K562 (cell line): ENCODE data around the gene HS3ST4. TPM values are rescaled to one million over a fixed set of nuclear protein-coding genes. Genes with fewer than 3 reads are reported as not detected.

ENCODE experiments used
- ATAC-seq: fragments of 200-7000 bp; cut with Tn5 transposase; 3 replicates; pipeline ENCODE4 v1.9.1; 2020; ENCODE audit warnings: moderate library complexity
- BruUV-seq: library from RNA; stranded (reverse); fragments of 400-500 nt; replicated peaks from 2 replicates; lab custom pipeline; 2021; lab: Mats Ljungman, UMichigan
- CTCF ChIA-PET: fragments of 300-600 bp; formaldehyde crosslinking; extraction: SDS; loops from one replicate; lab custom pipeline; 2021; ENCODE audit warnings: low intra/inter-chr PET ratio; lab: Yijun Ruan, JAX
- POLR2A ChIA-PET: fragments of 300-600, 350-650 bp; sonication (Branson Sonifier 250); formaldehyde crosslinking; extraction: SDS; loops from one replicate; lab custom pipeline; 2021; ENCODE audit warnings: antibody characterized with exemption, inconsistent platforms; lab: Yijun Ruan, JAX
- DNase-seq, 4 experiments: peaks; one replicate each; pipeline versions ENCODE4 v3.0.0 to v3.0.0-alpha.2; 2011 to 2018; ENCODE audit warnings: low spot score in 3 of 4, mixed read lengths in 3 of 4; ENCODE audit errors: extremely low read depth in 1 of 4
- FAIRE-seq: peaks from 2 replicates; lab custom pipeline; 2011; peaks lifted over from hg19 to GRCh38; lab: Jason Lieb, UNC
- H2AFZ ChIP-seq: 2 replicates; pipeline ENCODE4 v1.6.0; 2011; ENCODE audit warnings: low read depth, low read length, control low read depth, inconsistent platforms
- H3K27ac ChIP-seq: fragments of 200-600 bp; 3 replicates; pipeline ENCODE4 v1.8.0; 2011; ENCODE audit warnings: low read depth, mild to moderate bottlenecking, control low read depth, inconsistent platforms, low read length, moderate library complexity, mixed read lengths; ENCODE audit errors: extremely low read depth
- H3K27me3 ChIP-seq, 2 experiments: fragments of 300-600 bp in 1 of 2; 2 replicates in 1 of 2; 3 replicates in 1 of 2; pipeline versions ENCODE4 v1.6.0 to v1.8.0; 2011; ENCODE audit warnings: inconsistent platforms in 2 of 2, low read length in 2 of 2, mild to moderate bottlenecking in 1 of 2, mixed read lengths in 1 of 2, moderate library complexity in 1 of 2; ENCODE audit not compliant: control insufficient read depth in 2 of 2, insufficient read depth in 2 of 2
- H3K36me3 ChIP-seq: fragments of 300-600 bp; 3 replicates; pipeline ENCODE4 v1.8.0; 2011; ENCODE audit warnings: mild to moderate bottlenecking, low read length, inconsistent platforms; ENCODE audit not compliant: control insufficient read depth, insufficient read depth
- H3K4me1 ChIP-seq, 2 experiments: fragments of 200-600 bp in 1 of 2; replicated peaks in 1 of 2; 2 replicates in 1 of 2; 3 replicates in 1 of 2; pipeline versions ENCODE4 v1.5.1 to v1.8.0; 2011; ENCODE audit warnings: inconsistent platforms in 2 of 2, low read length in 2 of 2, mild to moderate bottlenecking in 1 of 2, mixed read lengths in 1 of 2, moderate library complexity in 1 of 2; ENCODE audit not compliant: control insufficient read depth in 2 of 2, insufficient read depth in 2 of 2
- H3K4me2 ChIP-seq: 2 replicates; pipeline ENCODE4 v1.6.1; 2011; ENCODE audit warnings: low read length, control low read depth, inconsistent platforms, mixed read lengths; ENCODE audit not compliant: insufficient read depth
- H3K4me3 ChIP-seq: fragments of 200-600 bp; sonication (generic), shearing (Covaris generic); 2 replicates; pipeline ENCODE4 v1.5.1; 2016; ENCODE audit warnings: control low read depth, inconsistent platforms
- H3K79me2 ChIP-seq: fragments of 200-600 bp; 3 replicates; pipeline ENCODE4 v1.8.0; 2011; ENCODE audit warnings: low read length, inconsistent platforms; ENCODE audit not compliant: control insufficient read depth, insufficient read depth
- H3K9ac ChIP-seq, 2 experiments: 2 replicates each; pipeline versions ENCODE4 v1.6.0 to v1.6.1; 2011; ENCODE audit warnings: low read depth in 2 of 2, low read length in 2 of 2, control low read depth in 1 of 2, inconsistent platforms in 1 of 2, mild to moderate bottlenecking in 1 of 2, mixed read lengths in 1 of 2; ENCODE audit not compliant: insufficient read depth in 1 of 2
- H3K9me1 ChIP-seq: one replicate; pipeline ENCODE4 v1.6.0; 2011; ENCODE audit warnings: inconsistent platforms, mild to moderate bottlenecking, low read length, moderate library complexity; ENCODE audit not compliant: control insufficient read depth, insufficient read depth
- H3K9me3 ChIP-seq: replicated peaks from 2 replicates; pipeline ENCODE4 v1.5.1; 2011; ENCODE audit warnings: low read depth, low read length, inconsistent platforms; ENCODE audit not compliant: control insufficient read depth, insufficient read depth
- H4K20me1 ChIP-seq: replicated peaks from 2 replicates; pipeline ENCODE4 v1.6.1; 2011; ENCODE audit warnings: low read length, inconsistent platforms, mixed read lengths; ENCODE audit not compliant: control insufficient read depth, insufficient read depth
- ARID3A ChIP-seq: IDR thresholded peaks from 2 replicates; pipeline ENCODE4 v1.6.1; 2012; ENCODE audit warnings: low read depth, low read length, improper control_type of control experiment, borderline replicate concordance
- ATF7 ChIP-seq: fragments of 450-650 bp; IDR thresholded peaks from 2 replicates; pipeline ENCODE4 v1.7.1; 2014; ENCODE audit warnings: mild to moderate bottlenecking, moderate library complexity
- CTCFL ChIP-seq: IDR thresholded peaks from 2 replicates; pipeline ENCODE4 v1.6.1; 2011; ENCODE audit warnings: borderline replicate concordance, low read depth, mild to moderate bottlenecking, moderate library complexity, low read length; ENCODE audit not compliant: insufficient read depth, poor library complexity, severe bottlenecking
- FOXP1 ChIP-seq: sonication (generic); formaldehyde crosslinking; IDR thresholded peaks from 2 replicates; pipeline ENCODE4 v1.8.0; 2022; ENCODE audit warnings: mild to moderate bottlenecking, missing genetic modification reagents
- HMGN3 ChIP-seq: IDR thresholded peaks from 2 replicates; pipeline ENCODE4 v1.6.1; 2011; ENCODE audit warnings: borderline replicate concordance, low read depth, mild to moderate bottlenecking, mixed read lengths, low read length; ENCODE audit not compliant: insufficient read length; ENCODE audit errors: extremely low read depth
- HNRNPH1 ChIP-seq: fragments of 200-400 bp; formaldehyde crosslinking; optimal IDR thresholded peaks from 2 replicates; pipeline ENCODE3; 2017; ENCODE audit warnings: low read depth, mild to moderate bottlenecking, low read length, moderate library complexity
- NFATC3 ChIP-seq: fragments of 450-650 bp; IDR thresholded peaks from 2 replicates; pipeline ENCODE4 v1.6.1; 2017; ENCODE audit warnings: mild to moderate bottlenecking
- SUPT5H ChIP-seq: fragments of 450-650 bp; IDR thresholded peaks from 2 replicates; pipeline ENCODE4 v1.6.1; 2016
- THAP12 ChIP-seq: fragments of 250-450 bp; sonication (Bioruptor Pico); IDR thresholded peaks from 2 replicates; pipeline ENCODE4 v1.9.0; 2021; ENCODE audit warnings: mild to moderate bottlenecking, inconsistent platforms
- ZMIZ1 ChIP-seq, 2 experiments: fragments of 150-350 bp in 1 of 2; IDR thresholded peaks; 2 replicates each; pipeline ENCODE4 v1.6.1; 2012 to 2016; ENCODE audit warnings: low read depth in 2 of 2, low read length in 2 of 2, mild to moderate bottlenecking in 1 of 2, moderate library complexity in 1 of 2
- ZNF512 ChIP-seq: IDR thresholded peaks from 2 replicates; pipeline ENCODE4 v1.6.1; 2016; ENCODE audit warnings: missing genetic modification characterization, missing compliant biosample characterization
- WGBS: fragments of 100-300 bp; shearing (Covaris generic); methylation state at CpG from one replicate; pipeline ENCODE4 v1.1.6; 2016; ENCODE audit warnings: low coverage, mixed read lengths; ENCODE audit not compliant: insufficient coverage; ENCODE audit errors: missing lambda C conversion rate; 5-methylcytosine and 5-hydroxymethylcytosine counted together
- in situ Hi-C: fragments of 300-500 bp; cut with MboI; formaldehyde crosslinking; loops from 4 replicates; pipeline ENCODE4 v1.15.0; 2018; ENCODE audit warnings: inconsistent platforms, mixed read lengths
- intact Hi-C: fragments of 100-400 bp; cut with micrococcal nuclease; formaldehyde crosslinking; loops from 2 replicates; pipeline ENCODE4 v1.14.2; 2022
- polyA plus RNA-seq, 8 experiments: library from polyadenylated mRNA; depleted of rRNA in 4 of 8; stranded (reverse) in 5 of 8; unstranded in 3 of 8; fragments of >200 nt; fragmentation: Nextera tagmentation in 2 of 8; fragmentation: Illumina TruSeq in 1 of 8; extraction: Ambion mirVana in 2 of 8; extraction: Trizol in 1 of 8; gene quantifications; 2 replicates each; pipeline versions ENCODE4 v1.2.1 to v1.2.3, GENCODE V29; 2011 to 2014; ENCODE audit warnings: inconsistent platforms in 1 of 8, missing spikeins in 1 of 8
- total RNA-seq, 7 experiments: library from RNA; depleted of rRNA in 6 of 7; stranded (reverse); fragments of >200 nt in 6 of 7; fragmentation: Illumina TruSeq in 2 of 7; extraction: Trizol in 2 of 7; gene quantifications; 2 replicates each; pipeline versions ENCODE4 v1.2.1 to v1.2.3, GENCODE V29; 2011 to 2021; ENCODE audit warnings: low replicate concordance in 1 of 7

HS3ST4 gene
- total and polyA plus RNA-seq, 9 of the 15 experiments (the other 6 are each of a cell fraction or from before 2014, with no cell fraction given): not detected

GRCh38 chr16:25854141-25854540 lies 162.4 kb downstream of the HS3ST4 start:
- Histone ChIP-seq H2AFZ (no peak overlapping the region), H3K79me2 (no peaks in the 10 kb centered on the region), H3K9me3 (no peaks in the 10 kb centered on the region), H3K4me3 (no peak overlapping the region), H3K9me1 (no peaks in the 10 kb centered on the region), H3K9ac (no peak overlapping the region), H3K27ac (no peak overlapping the region), H3K4me2 (no peak overlapping the region), H4K20me1 (no peaks in the 10 kb centered on the region), H3K4me1 (no peaks in the 10 kb centered on the region), H3K36me3 (no peaks in the 10 kb centered on the region), H3K27me3 (no peaks in the 10 kb centered on the region)
- BruUV-seq: no TSS peak
- in situ Hi-C loops (no loop called here), intact Hi-C loops (no loop called here)
- WGBS: 0% methylated on average over 6 of the region's 6 CpGs
- DNase-seq (no peak), ATAC-seq (no peak), FAIRE-seq (no peak)
- CTCF ChIA-PET: no interaction called here
- POLR2A ChIA-PET: no interaction called here
- TF ChIP-seq HMGN3 (no peak), ARID3A (no peak), CTCFL (no peak), NFATC3 (no peak), HNRNPH1 (no peak), THAP12 (CRISPR knock-in tag) (no peak), SUPT5H (no peak), FOXP1 (CRISPR knock-in tag) (no peak), ZMIZ1 (IDR thresholded peaks at IDR 0.05; ENCODE audit: low read depth in 2 of 2, low read length in 2 of 2) (no peak), ZNF512 (tag) (no peak), ATF7 (no peak)
